Adrenal gland (tissue), 12 donors: ENCODE data around the gene KLC1. TPM values are rescaled to one million over a fixed set of nuclear protein-coding genes. Genes with fewer than 3 reads are reported as not detected.

Experiments
- DNase-seq, 7 donors: peaks; one replicate each; pipeline ENCODE4 v3.0.0-alpha.2; 2019 to 2020
- H3K27ac ChIP-seq, 5 donors: fragments of 200-600 bp; sonication (generic) in 4 of 5; 1 replicate in 3 of 5; 2 replicates in 2 of 5; pipeline versions ENCODE4 v1.5.1 to v1.8.0; 2016 to 2020; ENCODE audit warnings: mild to moderate bottlenecking in 1 of 5
- H3K27me3 ChIP-seq: fragments of 200-600 bp; 2 replicates; pipeline ENCODE4 v1.8.0; 2021
- H3K36me3 ChIP-seq, 2 donors: fragments of 200-600 bp; replicated peaks in 1 of 2; 1 replicate in 1 of 2; 2 replicates in 1 of 2; pipeline versions ENCODE4 v1.5.1 to v1.8.0; 2018 to 2022
- H3K4me1 ChIP-seq, 2 donors: fragments of 200-600 bp; replicated peaks in 1 of 2; 1 replicate in 1 of 2; 2 replicates in 1 of 2; pipeline versions ENCODE4 v1.5.1 to v1.8.0; 2018 to 2021
- H3K4me3 ChIP-seq, 4 donors: fragments of 200-600 bp; sonication (generic) in 3 of 4; one replicate each; pipeline ENCODE4 v1.5.1; 2016 to 2018
- H3K9me3 ChIP-seq, 3 donors: fragments of 200-600 bp; sonication (generic) in 1 of 3; replicated peaks in 1 of 3; 1 replicate in 2 of 3; 2 replicates in 1 of 3; pipeline versions ENCODE4 v1.5.1 to v1.8.0; 2016 to 2021
- POLR2A ChIP-seq, 2 donors: fragments of 450-650 bp; IDR thresholded peaks; one replicate each; pipeline ENCODE4 v1.6.1; 2017; ENCODE audit warnings: antibody characterized with exemption in 2 of 2, mild to moderate bottlenecking in 2 of 2, moderate library complexity in 1 of 2
- WGBS, 4 donors: extraction: QIAGEN DNeasy Blood & Tissue Kit in 2 of 4; methylation state at CpG; one replicate each; pipeline versions ENCODE4 v1.1.5 to v1.1.7; 2013 to 2017; 5-methylcytosine and 5-hydroxymethylcytosine counted together
- intact Hi-C, 2 donors: fragments of 100-400 bp; cut with DNase I; formaldehyde crosslinking; loops; one replicate each; pipeline versions ENCODE4 v1.14.1 to v1.15.0; 2022 to 2023
- polyA plus RNA-seq, 3 donors: library from polyadenylated mRNA; stranded (reverse); fragments of 200-250 nt in 2 of 3; fragments of 350-450 nt in 1 of 3; fragmentation: Illumina TruSeq in 1 of 3; extraction: RNeasy Lipid Tissue Mini Kit (QIAGEN cat#74804) in 1 of 3; gene quantifications; one replicate each; pipeline ENCODE4 v1.2.3, GENCODE V29; 2013 to 2014
- total RNA-seq, 9 donors: library from RNA; depleted of rRNA in 4 of 9; stranded (reverse); fragments of >200 nt in 4 of 9; fragments of 120-200 nt in 1 of 9; fragmentation: NEBNext Ultra II Directional in 1 of 9; extraction: Animal tissue kit (Norgen Biotek cat#: 25700) in 1 of 9; gene quantifications; one replicate each; pipeline versions ENCODE4 v1.1.0 to v1.2.4, GENCODE V29; 2013 to 2023
- TF ChIP-seq, protein P1 (sequence below), 6 experiments: fragments of 450-650 bp in 4 of 6; fragments of 200-600 bp in 2 of 6; sonication (generic) in 1 of 6; IDR thresholded peaks; 1 replicate in 5 of 6; 2 replicates in 1 of 6; pipeline versions ENCODE4 v1.5.1 to v1.8.0; 2016 to 2021; ENCODE audit warnings: antibody characterized with exemption in 6 of 6, mild to moderate bottlenecking in 2 of 6, moderate library complexity in 1 of 6
- donor health status: healthy with polysubstance abuse.
- donor health status: Bipolar disorder and iron deficiency.
- donor health status: DM: yes; HTN: yes; CAD: no.
- donor health status: DM: no; HTN: no; CAD: no.
- donor health status: DM: no; HTN: no; CAD: no.
- donor health status: DM: yes; HTN: yes; CAD: no.

The KLC1 gene
- total and polyA plus RNA-seq, 12 donors = 70.7 to 248 (median 125) TPM

DNA sequence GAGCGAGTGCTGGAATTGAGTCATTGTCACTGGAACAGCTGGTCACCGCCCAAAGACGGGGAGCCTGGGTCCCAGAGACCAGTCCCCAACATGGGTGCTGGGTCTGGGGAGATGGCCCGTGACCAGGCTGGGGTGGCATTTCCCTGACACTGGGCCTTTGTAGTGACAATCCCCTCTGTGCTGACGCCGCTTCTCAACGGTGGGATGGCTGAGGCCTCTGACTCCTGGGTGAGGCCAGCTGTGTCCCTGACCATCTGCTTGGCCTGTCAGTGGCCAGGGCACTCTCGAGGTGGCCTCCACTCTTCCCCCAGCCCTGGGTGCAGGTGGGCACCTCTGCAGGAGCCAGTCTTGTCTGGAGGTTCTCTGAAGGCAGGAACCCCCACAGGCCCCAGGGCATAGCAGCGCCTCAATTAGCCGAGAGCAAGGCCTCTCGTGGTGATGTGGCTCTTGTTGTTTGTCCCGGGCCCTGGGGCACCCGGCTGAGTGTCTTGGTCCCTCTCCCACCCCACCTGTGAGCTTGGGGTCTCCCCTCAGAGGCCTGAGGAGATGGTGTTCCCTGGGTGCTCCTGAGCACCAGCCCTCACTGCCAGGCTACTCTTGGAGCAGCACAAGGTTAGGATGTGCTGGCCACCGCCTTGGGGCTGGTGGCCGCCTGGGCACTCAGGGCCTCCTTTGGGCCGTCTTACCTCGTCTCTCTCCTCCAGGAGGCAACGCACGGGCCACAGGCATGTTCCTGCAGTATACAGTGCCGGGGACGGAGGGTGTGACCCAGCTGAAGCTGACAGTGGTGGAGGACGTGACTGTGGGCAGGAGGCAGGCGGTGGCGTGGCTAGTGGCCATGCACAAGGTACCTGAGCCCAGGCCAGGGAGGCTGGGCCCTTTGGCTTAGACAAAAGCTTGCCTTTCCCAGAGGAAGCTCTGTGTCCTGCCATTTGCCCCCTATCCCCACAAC is 103.2 kb downstream of the KLC1 start:
- H3K4me1 ChIP-seq = peaks cover 12 to 33% of the 10 kb centered on the region in 2 donors

DNA sequence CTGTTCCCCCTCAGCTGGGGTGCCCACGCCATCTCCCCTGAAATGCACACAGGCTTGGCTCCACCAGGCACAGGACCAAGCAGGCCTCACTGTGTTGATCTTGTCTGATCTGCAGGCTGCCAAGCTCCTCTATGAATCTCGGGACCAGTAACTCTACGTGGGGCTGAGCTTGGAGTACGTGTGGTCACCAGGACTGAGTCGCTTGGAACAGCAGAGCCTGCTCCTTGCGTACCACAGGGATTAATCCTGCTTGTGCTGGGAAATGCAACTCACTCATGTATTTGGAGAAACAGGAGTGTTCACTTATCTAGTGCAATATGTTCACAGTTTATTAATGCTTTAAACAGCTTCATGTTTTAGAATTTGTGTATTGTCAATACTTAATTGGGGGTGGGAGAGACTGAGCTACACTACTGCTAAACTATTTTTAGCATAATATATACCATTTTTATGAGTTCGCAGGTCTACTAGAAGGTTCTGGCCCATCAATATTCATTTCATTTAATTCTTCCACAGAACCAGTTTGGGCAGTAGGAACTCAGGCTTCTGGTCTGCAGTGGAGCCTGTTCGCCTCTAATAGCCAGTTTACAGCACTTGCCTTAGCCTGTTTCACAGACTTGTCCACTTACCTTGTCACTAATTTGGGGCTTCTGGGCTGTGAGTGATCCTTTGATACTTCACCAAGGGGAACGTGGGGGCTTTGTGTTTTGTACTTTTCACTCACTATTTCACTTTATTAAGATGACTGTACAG is 104.0 kb downstream of the KLC1 start:
- no peaks in the 10 kb centered on the region for H3K27me3 ChIP-seq
- H3K4me1 ChIP-seq = peaks cover 18 to 38% of the 10 kb centered on the region in 2 donors
- no peak overlapping the region for H3K27ac ChIP-seq
- H3K36me3 ChIP-seq = peaks cover 0 to 51% of the 10 kb centered on the region in 2 donors
- no peak overlapping the region for H3K4me3 ChIP-seq
- intact Hi-C loops = no loop called here
- no peaks in the 10 kb centered on the region for H3K9me3 ChIP-seq
- no peak for TF ChIP-seq POLR2A (IDR thresholded peaks at IDR 0.05)
- TF ChIP-seq, protein P1, sequence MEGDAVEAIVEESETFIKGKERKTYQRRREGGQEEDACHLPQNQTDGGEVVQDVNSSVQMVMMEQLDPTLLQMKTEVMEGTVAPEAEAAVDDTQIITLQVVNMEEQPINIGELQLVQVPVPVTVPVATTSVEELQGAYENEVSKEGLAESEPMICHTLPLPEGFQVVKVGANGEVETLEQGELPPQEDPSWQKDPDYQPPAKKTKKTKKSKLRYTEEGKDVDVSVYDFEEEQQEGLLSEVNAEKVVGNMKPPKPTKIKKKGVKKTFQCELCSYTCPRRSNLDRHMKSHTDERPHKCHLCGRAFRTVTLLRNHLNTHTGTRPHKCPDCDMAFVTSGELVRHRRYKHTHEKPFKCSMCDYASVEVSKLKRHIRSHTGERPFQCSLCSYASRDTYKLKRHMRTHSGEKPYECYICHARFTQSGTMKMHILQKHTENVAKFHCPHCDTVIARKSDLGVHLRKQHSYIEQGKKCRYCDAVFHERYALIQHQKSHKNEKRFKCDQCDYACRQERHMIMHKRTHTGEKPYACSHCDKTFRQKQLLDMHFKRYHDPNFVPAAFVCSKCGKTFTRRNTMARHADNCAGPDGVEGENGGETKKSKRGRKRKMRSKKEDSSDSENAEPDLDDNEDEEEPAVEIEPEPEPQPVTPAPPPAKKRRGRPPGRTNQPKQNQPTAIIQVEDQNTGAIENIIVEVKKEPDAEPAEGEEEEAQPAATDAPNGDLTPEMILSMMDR (IDR thresholded peaks at IDR 0.05) = no peak
- WGBS, 4 donors = 90 to 94% (median 93%) methylated on average over 6 to 9 of the region's 9 CpGs
- no peak for DNase-seq

More for the DNA sequence above, 103.2 kb downstream of the KLC1 start:
- peak in 2 of 7 donors; percentile 22 to 51 for DNase-seq
- Histone ChIP-seq H3K27me3 (no peaks in the 10 kb centered on the region), H3K36me3 (peaks cover 0 to 56% of the 10 kb centered on the region in 2 donors), H3K27ac (no peak overlapping the region), H3K9me3 (no peaks in the 10 kb centered on the region), H3K4me3 (no peak overlapping the region)
- 91 to 96% (median 95%) methylated on average over 10 to 24 of the region's 24 CpGs for WGBS, 4 donors
- intact Hi-C loops = no loop called here
- no peak for TF ChIP-seq POLR2A (IDR thresholded peaks at IDR 0.05)
- TF ChIP-seq, protein P1 (IDR thresholded peaks at IDR 0.05) = no peak

DNA sequence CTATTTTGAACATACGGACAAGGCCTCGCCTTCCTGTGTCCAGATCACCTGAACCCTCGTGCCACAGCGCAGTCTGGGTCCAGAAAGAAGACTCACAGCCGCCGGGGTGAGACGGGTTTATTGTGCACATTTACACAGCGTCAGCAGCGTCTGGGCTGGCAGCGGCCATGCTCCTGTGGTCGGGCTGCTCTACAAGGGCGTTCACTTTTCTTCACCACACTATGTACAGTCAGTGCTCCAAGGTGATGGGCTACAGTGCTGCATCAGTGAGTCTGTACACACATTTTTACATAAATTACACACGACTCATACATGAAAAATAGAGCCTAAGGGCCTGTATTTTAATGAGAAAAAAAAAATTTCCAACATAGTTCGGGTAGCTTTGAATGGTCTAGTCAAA is 104.6 kb downstream of the KLC1 start:
- no peaks in the 10 kb centered on the region for H3K27me3 ChIP-seq
- 91 to 94% (median 94%) methylated on average over 14 of the region's 14 CpGs for WGBS, 4 donors
- TF ChIP-seq POLR2A (IDR thresholded peaks at IDR 0.05) = no peak
- TF ChIP-seq, protein P1 (IDR thresholded peaks at IDR 0.05) = no peak
- H3K4me1 ChIP-seq = peaks cover 18 to 38% of the 10 kb centered on the region in 2 donors
- no peak overlapping the region for H3K4me3 ChIP-seq
- H3K27ac ChIP-seq = no peak overlapping the region
- peaks cover 0 to 49% of the 10 kb centered on the region in 2 donors for H3K36me3 ChIP-seq
- H3K9me3 ChIP-seq = no peaks in the 10 kb centered on the region
- DNase-seq = no peak
- intact Hi-C loops = no loop called here
